Choroid plexus epithelial cell (primary cell): ENCODE measurements around the gene TANC1.

Source experiments
- DNase-seq: peaks from one replicate; pipeline ENCODE4 v3.0.0-alpha.2; 2010; ENCODE audit warnings: low read depth
- H3K4me3 ChIP-seq: 2 replicates; pipeline ENCODE4 v1.5.1; 2011; ENCODE audit warnings: low read depth, mild to moderate bottlenecking, control low read depth, low read length, moderate library complexity
- CTCF ChIP-seq: conservative IDR thresholded peaks from 2 replicates; pipeline ENCODE4 v1.5.1; 2011; ENCODE audit warnings: low read depth, mild to moderate bottlenecking, control low read depth, inconsistent platforms, low read length, moderate library complexity

The TANC1 gene

GRCh38 chr2:159153463-159153862 lies 185.0 kb downstream of the TANC1 start:
- TF ChIP-seq CTCF = no peak
- no peak for DNase-seq
- H3K4me3 ChIP-seq = no peak overlapping the region

- TF ChIP-seq CTCF = no peak
- H3K4me3 ChIP-seq = no peak overlapping the region
Measured at GRCh38 chr2:159153951-159154350, 185.5 kb downstream of the TANC1 start.

GRCh38 chr2:159154366-159154765 lies 185.9 kb downstream of the TANC1 start:
- no peak for TF ChIP-seq CTCF
- H3K4me3 ChIP-seq = no peak overlapping the region
- peak; percentile 38 for DNase-seq

More at GRCh38 chr2:159153951-159154350, 185.5 kb downstream of the TANC1 start:
- no peak for DNase-seq

GRCh38 chr2:159155320-159155719 lies 186.9 kb downstream of the TANC1 start:
- no peak for TF ChIP-seq CTCF
- no peak for DNase-seq
- no peak overlapping the region for H3K4me3 ChIP-seq

GRCh38 chr2:159155791-159156190 lies 187.4 kb downstream of the TANC1 start:
- no peak overlapping the region for H3K4me3 ChIP-seq
- no peak for TF ChIP-seq CTCF
- no peak for DNase-seq

- no peak for TF ChIP-seq CTCF
- H3K4me3 ChIP-seq = no peak overlapping the region
- no peak for DNase-seq
Measured at GRCh38 chr2:159156834-159157233, 188.4 kb downstream of the TANC1 start.

GRCh38 chr2:159157361-159158209 lies 189.1 kb downstream of the TANC1 start:
- TF ChIP-seq CTCF = no peak
- no peak for DNase-seq
- H3K4me3 ChIP-seq = no peak overlapping the region
